K562 treated with DMSO at 1 percent for 4 hours (cell line): ENCODE results near the gene SGSM2. TPM values are rescaled to one million over a fixed set of nuclear protein-coding genes. Genes with fewer than 3 reads are reported as not detected.

Experiments
- total RNA-seq: library from RNA; unstranded; fragments of 300-600 nt; gene quantifications from 2 replicates; pipeline ENCODE4 v1.2.3, GENCODE V29; 2022; ENCODE audit not compliant: insufficient read depth

SGSM2 gene
- 11.8 and 20.3 TPM in 2 replicates for total RNA-seq

GRCh38 chr17:2336852-2337543, at the start of gene SGSM2:
SGSM2 (plus strand) TSS chr17:2337501; CDS start chr17:2337689, 188 bp downstream.

GRCh38 chr17:2303204-2304188, 33.8 kb upstream of the SGSM2 start, which contains the start of the genes SMG6 and SRR:
SMG6 (minus strand) TSS chr17:2303785; CDS start chr17:2303720, 65 bp downstream.
SRR (plus strand) TSS chr17:2303950; CDS start chr17:2315561, 11,611 bp downstream.

GRCh38 chr17:2336215-2336851, 968 bp upstream of the SGSM2 start, which contains the start of gene TSR1:
TSR1 (minus strand) TSS chr17:2336457; CDS start chr17:2336427, 30 bp downstream.

GRCh38 chr17:2400877-2401425, 63.6 kb downstream of the SGSM2 start, which contains the start of gene MNT:
MNT (minus strand) TSS chr17:2401060; CDS start chr17:2400712, 348 bp downstream.

Other genes with a start within 250 kb of the SGSM2 start
- gene SMG6, start 33.7 kb upstream of the SGSM2 start, total RNA-seq: 12.2 and 12.7 TPM in 2 replicates
- 10.0 and 12.7 TPM in 2 replicates for gene SRR, start 33.6 kb upstream of the SGSM2 start, total RNA-seq
- 9.5 and 10.6 TPM in 2 replicates for gene TSR1, start 1.0 kb upstream of the SGSM2 start, total RNA-seq
- 6.3 and 6.8 TPM in 2 replicates for gene MNT, start 63.6 kb downstream of the SGSM2 start, total RNA-seq
- gene METTL16, start 174.4 kb downstream of the SGSM2 start, total RNA-seq: 3.4 and 8.1 TPM in 2 replicates